ENCODE measurements around the gene ZSWIM4.

DNA sequence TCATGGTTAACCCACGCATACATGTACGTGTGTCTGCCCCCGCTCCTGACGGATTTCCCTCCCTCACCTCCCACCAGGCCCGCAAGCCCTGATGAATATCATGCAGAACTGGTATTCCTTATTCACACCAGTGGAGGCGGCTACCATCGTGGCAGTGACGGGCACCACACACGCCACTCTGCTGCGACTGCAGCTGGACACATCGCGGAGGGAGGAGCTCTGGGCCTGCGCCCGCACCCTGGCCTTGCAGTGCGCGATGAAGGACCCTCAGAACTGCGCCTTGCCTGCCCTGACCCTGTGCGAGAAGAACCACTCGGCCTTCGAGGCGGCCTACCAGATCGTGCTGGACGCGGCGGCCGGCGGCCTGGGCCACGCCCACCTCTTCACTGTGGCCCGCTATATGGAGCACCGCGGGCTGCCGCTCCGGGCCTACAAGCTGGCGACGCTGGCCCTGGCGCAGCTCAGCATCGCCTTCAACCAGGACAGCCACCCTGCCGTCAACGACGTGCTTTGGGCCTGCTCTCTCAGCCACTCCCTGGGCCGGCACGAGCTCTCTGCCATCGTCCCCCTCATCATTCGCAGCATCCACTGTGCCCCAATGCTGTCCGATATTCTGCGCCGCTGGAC, 35.0 kb downstream of the ZSWIM4 start:
- TF ChIP-seq, protein P1, sequence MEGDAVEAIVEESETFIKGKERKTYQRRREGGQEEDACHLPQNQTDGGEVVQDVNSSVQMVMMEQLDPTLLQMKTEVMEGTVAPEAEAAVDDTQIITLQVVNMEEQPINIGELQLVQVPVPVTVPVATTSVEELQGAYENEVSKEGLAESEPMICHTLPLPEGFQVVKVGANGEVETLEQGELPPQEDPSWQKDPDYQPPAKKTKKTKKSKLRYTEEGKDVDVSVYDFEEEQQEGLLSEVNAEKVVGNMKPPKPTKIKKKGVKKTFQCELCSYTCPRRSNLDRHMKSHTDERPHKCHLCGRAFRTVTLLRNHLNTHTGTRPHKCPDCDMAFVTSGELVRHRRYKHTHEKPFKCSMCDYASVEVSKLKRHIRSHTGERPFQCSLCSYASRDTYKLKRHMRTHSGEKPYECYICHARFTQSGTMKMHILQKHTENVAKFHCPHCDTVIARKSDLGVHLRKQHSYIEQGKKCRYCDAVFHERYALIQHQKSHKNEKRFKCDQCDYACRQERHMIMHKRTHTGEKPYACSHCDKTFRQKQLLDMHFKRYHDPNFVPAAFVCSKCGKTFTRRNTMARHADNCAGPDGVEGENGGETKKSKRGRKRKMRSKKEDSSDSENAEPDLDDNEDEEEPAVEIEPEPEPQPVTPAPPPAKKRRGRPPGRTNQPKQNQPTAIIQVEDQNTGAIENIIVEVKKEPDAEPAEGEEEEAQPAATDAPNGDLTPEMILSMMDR (optimal IDR thresholded peaks at IDR 0.05 in 1 of 3, IDR thresholded peaks at IDR 0.05 in 1 of 3, conservative IDR thresholded peaks at IDR 0.05 in 1 of 3; ENCODE audit: extremely low read depth in 1 of 3, insufficient read depth in 2 of 3, low read length in 3 of 3), result no peak
- no peak for TF ChIP-seq EZH2 (IDR thresholded peaks at IDR 0.05; ENCODE audit: low read length)

Data from keratinocyte (primary cell).